ENCODE results near the gene ZC3H7B.
A peak's percentile ranks its signal among the peaks of the same experiment; 100 is the strongest.

ZC3H7B gene

DNA sequence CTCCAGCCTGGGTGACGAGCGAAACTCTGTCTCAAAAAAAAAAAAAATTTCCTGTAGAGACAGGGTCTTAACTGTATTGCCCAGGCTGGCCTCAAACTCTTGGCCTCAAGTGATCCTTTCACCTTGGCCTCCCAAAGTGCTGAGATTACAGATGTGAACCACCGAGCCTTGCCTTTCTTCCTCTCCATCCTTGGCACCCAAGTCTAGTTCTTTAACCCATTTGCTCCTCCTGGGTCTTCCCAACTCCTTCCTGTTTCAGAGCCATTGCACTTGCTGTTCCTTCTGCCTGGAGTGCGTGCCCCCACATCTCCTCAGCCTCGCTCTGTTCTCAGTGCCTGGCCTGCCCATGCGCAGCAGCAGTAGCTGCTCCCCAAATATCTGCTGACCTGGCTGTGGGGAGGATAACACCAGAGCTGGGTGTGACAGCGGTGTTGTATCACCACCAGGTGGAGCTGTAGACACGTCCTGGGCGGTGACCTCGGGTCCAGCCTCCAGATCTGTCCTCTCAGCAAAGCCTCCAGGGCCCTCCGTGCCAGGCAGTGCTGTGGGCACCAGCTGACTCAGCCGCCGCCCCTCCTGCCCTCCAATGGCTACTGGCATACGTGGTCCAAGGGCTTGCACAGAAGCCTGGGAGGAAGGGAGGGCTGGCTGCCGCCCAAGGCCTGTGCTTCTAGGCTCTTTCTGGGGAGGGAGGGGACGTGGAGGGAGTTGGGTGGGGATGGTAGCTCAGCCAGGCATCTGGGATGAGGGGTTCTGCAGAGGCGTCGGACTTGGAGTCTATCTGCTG lies 102.4 kb downstream of the ZC3H7B start:
- in situ Hi-C loops (cut with MboI; ENCODE audit: low pct_unique_long_range_greater_than_20kb, low sequenced_read_pairs, unreplicated experiment): loop anchor here (10.0 kb wide), 1 partner anchor 111 kb away; no protein-coding TSS in a partner anchor
- TF ChIP-seq, protein P1, sequence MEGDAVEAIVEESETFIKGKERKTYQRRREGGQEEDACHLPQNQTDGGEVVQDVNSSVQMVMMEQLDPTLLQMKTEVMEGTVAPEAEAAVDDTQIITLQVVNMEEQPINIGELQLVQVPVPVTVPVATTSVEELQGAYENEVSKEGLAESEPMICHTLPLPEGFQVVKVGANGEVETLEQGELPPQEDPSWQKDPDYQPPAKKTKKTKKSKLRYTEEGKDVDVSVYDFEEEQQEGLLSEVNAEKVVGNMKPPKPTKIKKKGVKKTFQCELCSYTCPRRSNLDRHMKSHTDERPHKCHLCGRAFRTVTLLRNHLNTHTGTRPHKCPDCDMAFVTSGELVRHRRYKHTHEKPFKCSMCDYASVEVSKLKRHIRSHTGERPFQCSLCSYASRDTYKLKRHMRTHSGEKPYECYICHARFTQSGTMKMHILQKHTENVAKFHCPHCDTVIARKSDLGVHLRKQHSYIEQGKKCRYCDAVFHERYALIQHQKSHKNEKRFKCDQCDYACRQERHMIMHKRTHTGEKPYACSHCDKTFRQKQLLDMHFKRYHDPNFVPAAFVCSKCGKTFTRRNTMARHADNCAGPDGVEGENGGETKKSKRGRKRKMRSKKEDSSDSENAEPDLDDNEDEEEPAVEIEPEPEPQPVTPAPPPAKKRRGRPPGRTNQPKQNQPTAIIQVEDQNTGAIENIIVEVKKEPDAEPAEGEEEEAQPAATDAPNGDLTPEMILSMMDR (IDR thresholded peaks at IDR 0.05; ENCODE audit: extremely low read depth, insufficient read depth, missing control alignments): peak; percentile 95
- DNase-seq (ENCODE audit: low spot score): peak; percentile 94

DNA sequence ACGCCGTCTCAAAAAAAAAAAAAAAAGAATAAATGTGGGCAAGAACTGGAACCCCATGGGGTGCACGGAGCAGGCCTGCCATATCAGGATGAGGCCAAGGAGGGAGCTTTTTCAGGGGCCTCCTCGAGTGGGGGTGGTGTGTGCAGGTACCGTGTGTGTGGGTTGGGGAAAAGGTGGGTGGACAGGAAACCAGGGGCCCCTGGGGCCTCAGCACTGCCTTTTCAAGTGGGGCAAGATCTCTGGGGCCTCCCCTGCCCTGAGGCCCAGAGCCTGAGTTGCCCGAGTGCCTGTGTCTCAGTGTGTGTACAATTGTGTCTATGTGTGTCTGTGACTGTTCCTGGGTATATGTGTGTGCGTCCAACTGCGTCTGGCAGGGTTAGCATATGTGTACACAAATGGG lies 104.3 kb downstream of the ZC3H7B start:
- TF ChIP-seq, protein P1 (IDR thresholded peaks at IDR 0.05; ENCODE audit: extremely low read depth, insufficient read depth, missing control alignments): no peak
- DNase-seq (ENCODE audit: low spot score): peak; percentile 43
- in situ Hi-C loops (cut with MboI; ENCODE audit: low pct_unique_long_range_greater_than_20kb, low sequenced_read_pairs, unreplicated experiment): loop anchor here (10.0 kb wide), 1 partner anchor 109 kb away; no protein-coding TSS in a partner anchor

- in situ Hi-C loops (cut with MboI; ENCODE audit: low pct_unique_long_range_greater_than_20kb, low sequenced_read_pairs, unreplicated experiment): loop anchor here (10.0 kb wide), 1 partner anchor 108 kb away; no protein-coding TSS in a partner anchor
- TF ChIP-seq, protein P1 (IDR thresholded peaks at IDR 0.05; ENCODE audit: extremely low read depth, insufficient read depth, missing control alignments): no peak
- no peak for DNase-seq (ENCODE audit: low spot score)
Measured at GRCh38 chr22:41406410-41406809, 105.1 kb downstream of the ZC3H7B start.

DNA sequence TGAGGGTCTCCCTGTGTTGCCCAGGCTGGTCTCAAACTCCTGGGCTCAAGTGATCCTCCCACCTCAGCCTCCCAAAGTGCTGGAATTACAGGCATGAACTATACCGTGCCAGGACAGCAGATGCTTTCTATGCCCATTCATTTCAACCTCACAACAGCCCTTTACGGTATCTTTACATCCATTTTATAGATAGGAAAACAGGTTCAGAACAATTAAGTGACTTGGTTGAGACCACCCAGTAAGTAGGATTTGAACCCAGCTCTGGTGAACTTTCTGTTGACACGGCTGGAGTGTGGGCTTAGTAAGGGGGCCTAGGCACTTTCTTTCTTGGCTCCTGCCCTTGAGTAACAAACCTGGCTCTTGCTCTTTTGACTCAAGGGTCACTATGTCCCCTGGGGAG lies 106.1 kb downstream of the ZC3H7B start:
- in situ Hi-C loops (cut with MboI; ENCODE audit: low pct_unique_long_range_greater_than_20kb, low sequenced_read_pairs, unreplicated experiment): loop anchor here (10.0 kb wide), 1 partner anchor 107 kb away; no protein-coding TSS in a partner anchor
- TF ChIP-seq, protein P1 (IDR thresholded peaks at IDR 0.05; ENCODE audit: extremely low read depth, insufficient read depth, missing control alignments): no peak
- DNase-seq (ENCODE audit: low spot score): no peak

DNA sequence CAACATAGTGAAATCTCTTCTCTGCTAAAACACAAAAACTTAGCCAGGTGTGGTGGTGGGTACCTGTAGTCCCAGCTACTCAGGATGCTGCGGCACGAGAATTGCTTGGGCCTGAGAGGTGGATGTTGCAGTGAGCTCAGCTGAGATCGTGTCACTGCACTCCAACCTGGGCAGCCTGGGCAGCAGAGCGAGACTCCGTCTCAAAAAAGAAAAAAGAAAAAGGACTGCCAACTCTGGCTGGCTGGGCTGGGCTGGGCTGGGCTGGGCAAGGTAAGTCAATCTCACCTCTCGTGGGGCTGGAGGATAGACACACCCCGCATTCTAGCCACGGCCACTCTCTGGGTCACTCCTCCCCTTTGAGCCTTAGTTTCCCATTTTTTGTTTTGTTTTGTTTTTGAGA lies 107.3 kb downstream of the ZC3H7B start:
- TF ChIP-seq, protein P1 (IDR thresholded peaks at IDR 0.05; ENCODE audit: extremely low read depth, insufficient read depth, missing control alignments): no peak
- in situ Hi-C loops (cut with MboI; ENCODE audit: low pct_unique_long_range_greater_than_20kb, low sequenced_read_pairs, unreplicated experiment): loop anchor here (10.0 kb wide), 1 partner anchor 106 kb away; no protein-coding TSS in a partner anchor
- DNase-seq (ENCODE audit: low spot score): no peak

All from GM13977 (cell line).